Glutamatergic neuron (in vitro differentiated cells): ENCODE measurements around the gene XYLT1. TPM values are rescaled to one million over a fixed set of nuclear protein-coding genes. Genes with fewer than 3 reads are reported as not detected.

Source experiments
- DNase-seq: peaks from one replicate; pipeline ENCODE4 v3.0.0; 2022
- H3K27ac Mint-ChIP-seq: one replicate; pipeline ENCODE4 v1.8.0; 2020; ENCODE audit warnings: mild to moderate bottlenecking, mixed read lengths, inconsistent platforms; ENCODE audit not compliant: unreplicated experiment
- H3K27me3 Mint-ChIP-seq: one replicate; pipeline ENCODE4 v1.8.0; 2020; ENCODE audit warnings: mild to moderate bottlenecking, moderate library complexity, mixed read lengths, inconsistent platforms; ENCODE audit not compliant: unreplicated experiment
- H3K36me3 Mint-ChIP-seq: one replicate; pipeline ENCODE4 v1.8.0; 2020; ENCODE audit warnings: mild to moderate bottlenecking, mixed read lengths, inconsistent platforms; ENCODE audit not compliant: unreplicated experiment
- H3K4me1 Mint-ChIP-seq: one replicate; pipeline ENCODE4 v1.8.0; 2020; ENCODE audit warnings: mild to moderate bottlenecking, low read depth, mixed read lengths, inconsistent platforms; ENCODE audit not compliant: unreplicated experiment
- H3K4me3 Mint-ChIP-seq: one replicate; pipeline ENCODE4 v1.8.0; 2020; ENCODE audit warnings: mild to moderate bottlenecking, mixed read lengths, inconsistent platforms; ENCODE audit not compliant: unreplicated experiment
- H3K9me3 Mint-ChIP-seq: one replicate; pipeline ENCODE4 v1.8.0; 2020; ENCODE audit warnings: mild to moderate bottlenecking, moderate library complexity, mixed read lengths, inconsistent platforms; ENCODE audit not compliant: unreplicated experiment
- CTCF ChIP-seq: fragments of 200-600 bp; sonication (generic); IDR thresholded peaks from one replicate; pipeline ENCODE4 v1.5.0; 2021; ENCODE audit not compliant: partially characterized antibody, unreplicated experiment
- total RNA-seq: library from RNA; stranded (reverse); fragmentation: NEBNext Ultra II Directional; extraction: Animal tissue kit (Norgen Biotek cat#: 25700); gene quantifications from one replicate; pipeline ENCODE4 v1.2.1, GENCODE V29; 2021; ENCODE audit not compliant: unreplicated experiment

The XYLT1 gene
- total RNA-seq, 1 donor from 2014 or later, result 18.4 TPM

GRCh38 chr16:17227278-17227677 lies 243.5 kb downstream of the XYLT1 start:
- Mint-ChIP-seq H3K4me3 (no peak overlapping the region), H3K27me3 (no peaks in the 10 kb centered on the region), H3K4me1 (peaks cover 4% of the 10 kb centered on the region), H3K27ac (no peak overlapping the region), H3K36me3 (no peaks in the 10 kb centered on the region), H3K9me3 (peaks cover 2% of the 10 kb centered on the region)
- no peak for TF ChIP-seq CTCF
- no peak for DNase-seq

- H3K9me3 Mint-ChIP-seq, result peaks cover 2% of the 10 kb centered on the region
- no peak overlapping the region for H3K4me3 Mint-ChIP-seq
- no peak overlapping the region for H3K27ac Mint-ChIP-seq
- TF ChIP-seq CTCF, result no peak
- no peaks in the 10 kb centered on the region for H3K27me3 Mint-ChIP-seq
- peaks cover 6% of the 10 kb centered on the region for H3K4me1 Mint-ChIP-seq
- H3K36me3 Mint-ChIP-seq, result no peaks in the 10 kb centered on the region
- no peak for DNase-seq
Observed at GRCh38 chr16:17225541-17225940, 245.2 kb downstream of the XYLT1 start.

- H3K27ac Mint-ChIP-seq, result no peak overlapping the region
- no peaks in the 10 kb centered on the region for H3K36me3 Mint-ChIP-seq
- peaks cover 2% of the 10 kb centered on the region for H3K9me3 Mint-ChIP-seq
- DNase-seq, result no peak
- peaks cover 6% of the 10 kb centered on the region for H3K4me1 Mint-ChIP-seq
- TF ChIP-seq CTCF, result no peak
- no peaks in the 10 kb centered on the region for H3K27me3 Mint-ChIP-seq
- no peak overlapping the region for H3K4me3 Mint-ChIP-seq
Observed at GRCh38 chr16:17224879-17225281, 245.9 kb downstream of the XYLT1 start.

- Mint-ChIP-seq H3K4me3 (no peak overlapping the region), H3K9me3 (peaks cover 2% of the 10 kb centered on the region), H3K27ac (no peak overlapping the region), H3K4me1 (peaks cover 6% of the 10 kb centered on the region), H3K27me3 (no peaks in the 10 kb centered on the region), H3K36me3 (no peaks in the 10 kb centered on the region)
- DNase-seq, result no peak
- no peak for TF ChIP-seq CTCF
Observed at GRCh38 chr16:17224350-17224749, 246.4 kb downstream of the XYLT1 start.

GRCh38 chr16:17223576-17223975 lies 247.2 kb downstream of the XYLT1 start:
- no peak for TF ChIP-seq CTCF
- Mint-ChIP-seq H3K4me3 (no peak overlapping the region), H3K4me1 (peaks cover 6% of the 10 kb centered on the region), H3K27ac (no peak overlapping the region), H3K27me3 (no peaks in the 10 kb centered on the region), H3K9me3 (peaks cover 2% of the 10 kb centered on the region), H3K36me3 (no peaks in the 10 kb centered on the region)
- DNase-seq, result no peak
